ENCODE measurements around the gene DLG5.

The DLG5 gene

DNA sequence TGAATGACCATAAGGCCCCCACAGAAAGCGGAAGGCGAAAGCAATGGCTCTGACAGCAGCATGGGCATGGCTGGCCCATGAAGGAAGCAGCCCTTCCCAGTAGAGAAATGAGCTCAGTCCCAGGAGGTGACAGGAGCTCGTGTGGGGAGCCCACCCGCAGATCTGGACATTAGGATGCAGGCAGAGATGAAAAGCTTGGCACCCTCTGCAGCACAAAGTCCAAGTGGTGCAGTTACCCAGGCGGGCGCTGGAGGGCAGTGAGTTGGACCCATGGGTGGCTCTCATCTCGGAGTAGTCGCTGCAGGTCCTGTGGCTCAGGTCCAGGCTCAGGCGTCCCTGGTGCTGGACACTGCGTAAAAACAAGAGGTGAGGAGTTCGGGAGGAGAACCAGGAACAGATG lies 109.0 kb downstream of the DLG5 start:
- no peak for DNase-seq

DNA sequence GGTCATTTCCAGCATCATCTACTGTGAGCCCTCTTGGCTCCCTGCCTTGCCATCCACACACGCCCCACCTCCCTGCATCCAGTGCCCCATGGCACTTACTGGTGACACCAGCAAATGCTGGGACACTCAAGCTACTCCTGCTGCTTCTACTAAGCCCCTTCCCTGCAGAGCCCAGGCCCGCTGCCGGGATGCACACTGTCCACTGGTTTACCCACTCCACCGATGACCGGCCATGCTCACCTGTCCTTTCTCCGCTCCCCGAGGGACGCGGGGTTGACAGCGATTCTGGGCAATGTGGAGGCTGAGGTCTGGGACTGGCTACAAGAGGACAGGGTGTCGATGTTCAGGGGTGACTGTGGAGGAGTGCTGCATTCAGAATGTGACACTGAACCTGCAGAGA lies 110.2 kb downstream of the DLG5 start:
- DNase-seq, result no peak

DNA sequence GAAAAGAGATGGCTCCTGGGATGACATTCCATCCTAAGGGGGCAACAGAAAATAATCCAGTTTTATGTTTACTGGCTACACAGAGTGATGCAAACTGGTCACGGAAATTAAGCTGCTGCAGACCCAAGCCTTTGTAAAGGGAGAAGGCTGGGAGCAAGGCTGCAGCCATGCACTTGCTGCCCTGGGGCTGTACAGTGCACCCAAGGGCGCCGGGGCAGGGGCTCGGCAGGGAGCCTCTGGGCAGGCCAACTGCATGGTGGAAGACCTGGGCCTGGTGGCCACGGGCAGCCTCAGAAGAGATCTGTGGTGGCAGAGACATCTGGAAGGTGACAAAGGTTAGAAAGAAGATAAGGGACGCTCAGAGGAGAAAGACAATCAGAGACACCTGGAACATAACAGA lies 113.8 kb downstream of the DLG5 start:
- DNase-seq, result no peak

DNA sequence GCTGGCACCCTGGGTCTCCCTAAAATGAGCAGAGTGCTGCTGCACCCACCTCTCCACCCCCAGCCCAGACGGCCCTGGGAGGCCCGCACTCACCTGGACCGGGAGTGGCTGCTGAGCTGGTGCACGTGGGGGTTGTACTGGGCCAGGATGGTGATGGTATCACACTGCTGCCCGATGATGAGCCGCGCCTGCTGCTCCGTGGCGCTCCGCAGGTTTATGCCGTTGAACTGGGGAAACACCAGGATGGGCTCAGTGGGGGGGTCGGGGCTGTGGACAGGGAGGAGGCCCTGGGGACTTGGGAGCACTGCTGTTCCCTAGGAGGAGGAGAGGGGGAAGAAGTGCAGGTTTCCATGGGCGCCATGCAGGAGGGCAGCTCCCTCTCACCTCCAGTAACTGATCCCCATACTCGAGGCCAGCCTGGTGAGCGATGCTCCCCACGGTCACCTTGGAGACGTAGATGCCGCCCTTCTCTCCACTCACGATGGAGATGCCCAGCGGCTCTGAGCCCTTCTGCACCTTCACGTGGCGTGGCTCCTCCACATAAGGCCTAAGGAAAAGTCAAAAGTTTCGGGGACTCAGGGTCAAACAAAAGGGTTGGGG lies 114.6 kb downstream of the DLG5 start:
- DNase-seq, result no peak

DNA sequence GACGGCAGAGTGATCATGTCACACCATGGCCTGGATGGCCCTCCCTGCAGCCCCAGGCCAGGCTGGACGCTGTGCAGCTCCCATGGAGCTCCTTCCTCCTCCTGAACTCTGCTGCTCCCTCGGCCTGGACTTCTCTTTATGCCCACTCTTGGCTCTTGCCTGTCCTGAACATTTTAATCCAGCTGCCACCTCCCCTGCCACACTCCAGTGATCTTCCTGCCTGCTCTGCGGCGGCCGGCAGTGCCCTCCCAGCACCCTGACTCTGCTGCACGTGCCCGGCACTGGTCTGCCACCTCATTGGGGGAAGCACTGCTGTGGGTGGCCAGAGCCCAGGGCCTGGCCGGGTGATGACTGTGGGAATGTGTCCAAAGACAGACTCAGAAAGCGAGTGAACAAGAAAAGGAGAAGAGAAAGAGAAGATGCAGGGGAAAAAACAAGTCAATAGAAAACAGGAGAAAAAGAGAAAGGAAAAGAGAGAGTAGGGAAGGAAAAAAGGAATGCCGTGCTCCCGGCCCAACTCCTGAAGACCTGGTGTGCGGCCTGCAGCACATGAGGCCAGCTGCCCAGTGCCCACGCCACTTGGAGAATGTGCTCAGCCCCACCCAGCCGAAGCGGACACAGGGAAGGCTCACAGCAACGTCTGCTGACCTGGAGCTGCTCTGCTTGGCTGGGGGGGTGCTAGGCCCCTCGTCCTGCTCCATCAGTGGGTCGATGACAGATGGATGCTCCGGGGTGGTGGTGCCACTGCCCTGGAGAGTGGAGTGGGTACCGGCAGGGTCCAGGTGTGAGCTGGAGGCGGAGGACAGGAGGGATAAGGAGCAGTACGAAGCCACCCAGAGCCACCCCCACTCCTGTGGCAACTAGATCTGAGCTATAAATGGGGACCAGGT lies 115.9 kb downstream of the DLG5 start:
- DNase-seq, result no peak

DNA sequence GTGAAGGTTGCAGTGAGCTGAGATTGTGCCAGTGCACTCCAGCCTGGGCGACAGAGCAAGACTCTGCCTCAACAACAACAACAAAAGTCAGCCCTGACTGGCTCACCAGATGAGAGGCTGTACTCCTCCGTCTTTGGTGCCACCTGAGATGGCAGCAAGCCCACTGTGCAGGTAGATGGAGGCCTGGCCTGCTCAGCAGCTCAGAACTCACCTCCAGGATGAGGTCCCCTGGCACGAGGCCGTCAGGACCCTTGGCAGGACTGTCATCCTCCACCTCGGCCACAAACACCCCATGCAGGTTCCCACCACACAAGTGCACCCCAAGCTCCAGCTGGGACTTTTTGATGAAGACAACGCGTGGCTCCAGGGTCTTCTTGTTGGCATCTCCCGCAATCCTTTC lies 117.2 kb downstream of the DLG5 start:
- DNase-seq, result no peak

DNA sequence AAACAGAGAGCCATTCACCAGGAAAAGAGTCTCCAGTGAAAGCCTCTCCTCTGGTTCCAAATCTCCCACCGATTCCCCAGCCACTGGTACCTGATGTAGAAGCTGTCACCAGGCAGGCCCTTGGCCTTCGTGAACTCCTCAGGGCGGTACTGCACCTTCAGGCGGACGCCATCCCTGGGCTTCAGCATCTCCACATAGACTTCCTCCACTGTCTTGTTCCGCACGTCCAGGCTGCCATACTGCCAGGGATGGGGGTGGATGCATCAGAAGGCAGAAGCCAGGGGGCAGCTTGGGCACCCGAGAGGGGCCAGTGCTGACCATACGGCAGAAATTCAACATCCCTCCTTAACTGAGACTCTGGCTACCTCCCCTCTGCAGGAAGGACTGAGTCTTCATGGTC lies 118.8 kb downstream of the DLG5 start:
- no peak for DNase-seq

DNA sequence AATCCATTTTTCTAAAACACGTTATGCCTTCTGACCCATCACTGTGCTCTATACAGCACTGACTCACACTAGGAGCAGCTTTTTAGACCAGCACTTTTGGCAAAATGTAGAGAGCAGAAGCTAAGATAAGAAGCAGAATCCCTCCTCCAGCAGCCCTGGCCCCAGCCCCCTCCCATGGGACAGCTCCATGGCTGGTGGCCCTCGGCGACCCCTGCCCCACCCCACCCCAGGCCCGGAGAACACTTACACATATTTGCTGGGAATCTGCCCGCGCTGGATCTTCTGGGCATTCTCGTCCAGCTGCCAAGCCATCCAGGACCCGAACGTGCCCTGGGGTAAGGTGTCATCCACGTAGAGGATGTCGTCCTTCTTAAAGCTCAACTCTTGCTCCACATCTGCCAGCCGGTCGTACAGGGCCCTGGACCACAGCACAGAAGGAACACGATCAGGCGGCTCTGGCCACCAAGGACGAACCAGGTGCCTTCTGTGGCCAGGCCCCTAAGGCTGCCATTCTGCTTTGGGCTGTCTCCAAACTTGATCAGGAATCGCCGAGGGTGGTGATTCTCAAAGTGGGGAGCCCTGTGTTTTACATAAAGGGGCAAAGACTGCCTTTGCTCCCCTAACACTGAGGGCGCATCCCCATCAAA lies 119.9 kb downstream of the DLG5 start:
- no peak for DNase-seq

DNA sequence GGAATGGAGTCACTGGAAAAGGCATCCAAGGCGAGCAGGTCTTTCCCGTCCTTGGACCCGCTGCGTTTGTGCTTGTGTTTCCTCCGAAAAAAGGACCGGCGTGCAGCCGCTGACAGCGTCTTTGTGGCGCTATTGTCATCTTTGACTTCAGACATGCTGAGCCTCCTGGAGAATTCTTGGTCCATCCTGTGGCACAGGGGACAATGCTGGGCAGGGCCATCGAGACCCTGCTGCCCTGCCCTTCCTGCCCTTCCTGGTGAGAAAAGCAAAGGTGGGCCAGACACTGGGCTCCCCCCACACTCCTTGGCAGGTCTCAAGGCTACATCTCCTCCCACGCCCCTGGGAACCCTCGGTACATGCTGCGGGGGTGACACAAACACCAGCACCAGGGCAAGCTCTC lies 120.9 kb downstream of the DLG5 start:
- no peak for DNase-seq

DNA sequence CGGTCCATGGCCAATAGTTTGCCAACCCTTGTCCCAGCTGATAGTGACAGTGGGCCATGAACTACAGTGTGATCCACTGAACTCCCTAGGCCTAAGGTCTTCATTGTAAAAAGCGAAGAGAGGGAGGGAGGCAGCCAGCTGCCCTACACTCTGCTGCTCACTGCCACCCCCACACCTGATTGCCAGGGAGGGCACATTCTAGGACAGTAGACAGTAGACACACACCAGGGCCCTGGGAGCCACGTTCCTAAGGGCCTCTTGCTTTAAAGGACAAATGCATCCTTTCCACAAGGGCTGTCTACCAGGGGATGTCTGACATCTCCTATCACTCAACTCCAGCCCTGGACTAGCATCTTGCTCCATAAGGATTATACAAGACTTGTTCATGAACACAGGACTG lies 122.2 kb downstream of the DLG5 start:
- DNase-seq, result no peak

DNA sequence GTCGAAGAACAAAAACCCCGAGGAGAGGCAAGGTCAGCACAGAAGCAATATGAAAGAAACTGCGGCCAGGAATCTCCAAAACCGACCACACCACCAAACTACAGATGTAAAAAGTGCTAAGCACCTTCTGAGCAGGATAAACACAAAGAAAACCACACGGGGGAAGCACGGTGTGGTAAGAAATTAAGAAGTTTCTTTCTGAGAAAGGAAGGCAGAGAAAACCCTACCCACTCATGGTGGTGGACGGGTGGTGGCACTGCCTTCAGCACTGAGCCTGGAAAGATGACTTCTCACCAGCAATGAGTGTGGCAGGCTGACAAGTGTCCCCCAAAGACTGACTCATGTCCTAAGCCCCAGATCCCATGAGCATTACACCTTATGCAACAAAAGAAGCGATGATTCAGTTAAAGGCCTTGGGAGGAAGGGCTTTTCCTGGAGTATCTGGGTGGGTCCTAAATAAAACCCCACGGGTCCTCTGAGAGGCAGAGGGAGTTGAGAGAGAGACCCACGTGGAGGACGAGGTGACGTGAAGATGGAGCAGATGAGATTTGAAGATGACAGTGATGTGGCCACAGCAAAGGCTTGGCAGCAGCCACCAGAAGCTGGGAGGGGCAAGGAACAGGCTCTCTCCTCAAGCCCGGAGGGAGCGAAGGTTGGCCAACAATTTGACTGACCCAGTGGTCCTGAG lies 124.9 kb downstream of the DLG5 start:
- DNase-seq, result no peak

DNA sequence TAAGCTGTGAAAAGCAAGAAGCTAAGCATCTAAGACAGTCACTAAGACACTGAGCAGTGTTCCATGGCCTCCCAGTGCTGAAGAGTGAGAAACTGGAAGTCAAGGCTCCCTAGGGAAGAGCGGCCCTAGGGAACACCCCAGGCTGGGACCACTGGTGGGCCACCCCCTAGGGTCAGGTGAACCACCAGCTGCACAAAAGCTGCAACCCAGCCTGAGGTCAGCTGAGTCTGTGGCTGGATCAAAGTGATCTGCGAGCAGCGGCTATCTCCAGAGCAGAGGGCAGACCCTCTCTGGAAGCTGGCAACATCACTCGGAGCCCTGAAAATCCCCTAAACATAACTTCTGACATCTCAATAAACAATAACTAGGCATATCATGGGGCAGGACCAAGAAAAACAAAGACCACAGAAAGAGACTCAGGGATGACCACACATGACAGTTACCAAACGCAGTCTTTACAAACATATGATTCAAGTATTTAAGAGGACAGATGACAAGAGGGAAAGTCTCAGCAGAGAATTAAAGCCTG lies 125.8 kb downstream of the DLG5 start:
- no peak for DNase-seq

DNA sequence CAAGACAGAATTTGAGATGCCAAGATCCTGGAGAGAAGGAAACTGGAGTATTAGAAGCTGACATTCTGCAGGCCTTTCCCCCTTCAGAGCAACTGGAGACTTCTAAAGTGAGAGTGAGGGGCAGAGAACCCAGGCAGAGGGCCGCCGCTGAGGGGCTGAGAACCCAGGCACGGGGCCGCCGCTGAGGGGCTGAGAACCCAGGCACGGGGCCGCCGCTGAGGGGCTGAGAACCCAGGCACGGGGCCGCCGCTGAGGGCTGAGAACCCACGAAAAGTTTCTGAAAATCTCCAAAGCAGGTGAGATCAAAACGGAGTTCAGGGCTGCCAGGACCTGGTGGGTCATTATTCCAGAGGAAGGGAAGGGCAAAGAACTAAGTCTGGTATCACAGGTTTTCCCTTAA lies 126.2 kb downstream of the DLG5 start:
- DNase-seq, result no peak

DNA sequence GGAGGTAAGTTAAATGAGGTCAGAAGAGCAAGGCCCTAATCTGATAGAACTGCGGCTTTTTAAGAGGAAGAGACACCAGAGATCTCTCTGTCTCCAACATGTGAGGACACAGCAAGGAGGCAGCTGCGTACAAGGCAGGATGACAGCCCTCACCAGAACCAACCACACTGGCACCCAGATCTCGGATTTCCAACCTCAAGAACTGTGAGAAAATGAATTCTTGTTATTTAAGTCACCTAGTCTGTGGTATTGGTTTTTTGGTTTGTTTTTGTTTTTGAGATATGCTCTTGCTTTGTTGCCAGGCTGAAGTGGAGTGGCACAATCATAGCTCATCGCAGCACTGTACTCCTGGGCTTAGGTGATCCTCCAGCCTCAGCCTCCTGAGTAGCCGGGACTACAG lies 127.2 kb downstream of the DLG5 start:
- no peak for DNase-seq

DNA sequence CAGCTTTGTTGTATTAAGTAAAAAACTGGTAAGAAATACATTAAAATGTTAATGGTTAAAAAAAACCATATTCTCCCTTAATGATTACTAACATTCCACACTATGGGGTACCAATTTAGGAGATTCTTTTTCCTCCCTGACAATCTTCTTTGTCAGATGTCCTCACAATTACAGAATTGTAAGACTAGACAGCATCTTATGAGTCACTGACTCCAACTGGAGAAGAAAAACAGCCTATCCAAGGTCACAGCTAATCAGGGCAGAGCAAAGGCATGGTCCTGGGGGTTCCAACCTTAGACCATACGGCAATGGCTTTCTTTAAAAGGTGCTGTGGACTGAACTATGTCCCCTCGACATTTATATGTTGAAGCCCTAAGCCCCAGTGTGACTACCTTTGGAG lies 127.6 kb downstream of the DLG5 start:
- no peak for DNase-seq

DNA sequence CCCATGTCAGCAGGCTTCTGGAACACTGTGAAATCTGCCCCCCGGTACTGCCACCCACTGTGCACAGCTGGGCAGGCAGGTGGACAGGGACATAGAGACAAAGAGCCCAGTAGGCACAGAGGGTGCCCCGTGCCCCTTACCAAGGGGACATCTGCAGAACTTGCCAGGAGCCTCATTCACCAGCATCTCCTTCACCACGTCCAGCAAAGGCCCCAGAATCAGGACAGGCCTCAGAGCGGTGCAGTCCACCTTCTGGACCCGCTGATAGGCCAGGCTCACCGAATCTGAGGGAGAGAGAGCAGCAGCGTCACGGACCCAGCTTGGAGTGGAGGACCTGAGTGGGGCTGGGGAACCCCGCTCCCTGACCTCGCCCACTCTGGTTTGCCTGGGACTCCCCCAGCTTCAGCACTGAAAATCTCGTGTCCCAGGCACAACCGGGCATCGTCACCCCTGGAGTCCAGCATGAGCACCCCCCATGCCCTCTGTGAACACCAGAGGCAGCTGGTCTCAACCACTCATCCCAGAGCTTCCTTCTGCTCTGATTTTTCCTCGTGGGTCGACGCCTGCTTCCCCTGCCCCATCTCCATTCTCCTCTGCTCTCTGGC lies 130.1 kb downstream of the DLG5 start:
- no peak for DNase-seq

DNA sequence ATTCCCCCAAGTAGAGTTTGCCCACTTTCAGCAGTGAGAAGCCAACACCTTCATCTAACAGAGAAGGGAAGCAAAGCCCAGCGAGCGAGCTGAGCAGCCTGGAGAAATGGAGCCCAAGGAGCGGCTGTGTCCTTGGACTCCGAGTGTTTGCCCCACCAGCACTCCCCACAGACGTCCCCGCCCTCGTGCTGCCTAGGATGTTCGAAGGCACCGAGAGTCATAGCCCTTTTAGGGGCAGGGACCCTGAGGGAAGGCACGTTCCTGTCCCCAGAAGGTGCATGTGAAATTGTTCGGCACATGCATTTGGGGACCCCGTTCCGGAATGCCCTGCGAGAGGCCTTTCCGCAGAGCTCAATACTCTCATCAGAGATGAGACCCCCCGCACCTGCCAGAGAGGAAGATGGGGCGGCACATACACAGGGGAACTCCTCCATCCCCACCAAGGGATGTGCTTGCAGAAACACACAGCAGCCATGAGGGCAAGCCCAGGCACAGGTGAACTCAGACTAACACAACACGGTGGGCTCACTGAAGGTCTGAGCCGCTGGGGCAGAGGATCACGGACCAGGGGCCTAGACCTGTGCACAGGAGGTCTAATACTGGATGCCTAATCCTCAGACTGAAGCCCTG lies 131.0 kb downstream of the DLG5 start:
- DNase-seq, result no peak

DNA sequence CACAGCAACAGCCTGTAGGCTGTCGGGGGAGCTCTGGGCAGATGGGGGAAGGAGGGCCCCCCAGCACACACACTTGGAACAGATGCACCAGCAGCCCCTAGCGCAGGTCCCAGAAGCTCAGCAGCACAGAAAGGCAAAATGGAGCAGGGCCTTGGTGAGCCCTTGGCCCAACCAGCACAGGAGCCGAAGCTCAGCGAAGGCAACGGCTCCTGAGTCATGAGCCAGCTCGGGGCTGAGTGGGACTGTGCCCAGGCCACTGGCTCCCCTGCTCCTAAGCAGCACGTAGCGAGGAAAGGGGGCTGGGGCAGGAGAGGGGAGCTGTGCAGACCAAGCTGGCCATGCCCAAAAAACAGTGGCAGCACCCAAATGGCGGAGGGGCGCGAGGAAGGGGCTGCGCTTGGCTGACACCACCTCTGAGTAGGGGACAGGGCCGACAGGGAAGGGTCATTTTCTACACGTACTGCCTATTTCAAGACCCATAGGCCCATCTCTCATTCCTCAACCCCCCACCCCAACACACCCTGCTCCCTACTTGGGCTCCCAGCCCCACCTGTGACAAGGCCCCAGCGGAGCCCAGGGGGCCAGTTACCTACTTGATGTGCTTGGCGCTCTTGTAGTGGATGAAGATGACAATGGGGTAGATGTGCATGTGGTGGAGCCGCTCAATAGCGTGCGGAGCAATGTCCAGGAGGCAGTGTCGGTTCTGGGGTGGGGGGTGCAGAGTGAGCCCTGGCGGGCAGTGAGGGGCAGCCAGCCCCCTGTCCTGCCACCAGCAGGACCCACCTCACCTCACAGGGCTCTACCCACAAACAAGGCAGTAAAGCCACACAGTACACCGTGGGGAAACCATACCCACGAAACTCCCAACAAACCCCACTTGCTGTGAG lies 132.1 kb downstream of the DLG5 start:
- DNase-seq, result no peak

DNA sequence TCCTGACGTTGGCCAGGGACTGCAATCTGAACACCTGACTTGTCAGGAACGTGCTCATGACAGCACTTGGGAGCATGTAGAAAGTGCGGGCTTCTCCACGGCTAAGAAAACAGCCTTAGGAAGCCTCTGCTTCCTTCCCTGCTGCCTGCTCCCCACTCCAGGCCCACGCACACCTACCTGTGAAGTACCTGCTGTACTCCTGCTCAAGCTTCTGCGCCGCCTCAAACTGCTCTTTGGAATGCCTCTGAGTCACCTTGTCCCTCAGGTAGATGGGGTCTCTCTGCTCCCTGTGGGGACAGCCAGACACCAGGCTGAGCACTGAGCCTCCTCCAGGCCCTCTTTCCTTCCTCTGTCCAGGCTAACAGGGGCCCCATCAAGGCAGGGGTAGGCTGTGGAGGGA lies 132.7 kb downstream of the DLG5 start:
- no peak for DNase-seq

DNA sequence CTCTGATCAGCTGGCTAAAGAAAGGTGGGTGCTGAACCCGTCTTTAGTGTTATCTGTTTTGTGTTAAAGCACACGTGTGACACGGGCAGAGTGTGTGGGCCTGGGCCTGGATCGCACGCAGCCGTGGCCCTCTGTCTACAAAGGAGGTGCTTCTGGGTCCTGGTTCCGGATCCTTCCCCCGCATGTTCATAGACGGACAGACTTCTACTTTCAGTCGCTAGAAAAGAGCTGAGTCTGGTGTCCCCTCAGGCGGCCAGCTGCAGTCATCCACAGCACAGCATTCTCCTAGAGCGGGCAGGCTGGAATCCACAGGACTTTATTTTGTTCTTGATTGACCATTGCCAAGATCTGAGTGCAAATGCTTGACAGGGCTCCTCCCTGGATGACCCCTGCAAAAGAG lies 134.4 kb downstream of the DLG5 start:
- DNase-seq, result no peak

DNA sequence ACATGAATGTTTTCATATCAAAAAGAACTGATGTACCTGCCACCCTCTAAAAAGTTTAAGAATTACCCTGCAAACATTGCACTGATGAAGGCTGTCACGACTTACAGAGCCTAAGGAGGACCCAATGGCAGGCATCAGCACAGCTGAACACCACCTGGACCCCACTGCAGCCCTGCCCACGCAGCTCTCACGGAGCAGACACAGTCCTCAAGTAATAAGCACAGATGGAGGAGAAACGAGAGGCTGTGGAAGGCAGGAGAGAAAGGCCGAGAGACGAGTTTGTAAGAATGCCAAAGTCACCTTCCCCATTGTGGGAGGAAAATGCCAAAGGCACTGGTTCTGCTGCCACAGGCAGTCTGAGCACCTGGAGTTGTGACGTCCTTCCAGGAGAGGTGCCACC lies 135.0 kb downstream of the DLG5 start:
- no peak for DNase-seq
